ENCODE data around the gene PLSCR3. TPM values are rescaled to one million over a fixed set of nuclear protein-coding genes. Genes with fewer than 3 reads are reported as not detected.

PLSCR3 gene
- total and polyA plus RNA-seq, 7 donors: 13.9 to 20.5 (median 16.2) TPM

GRCh38 chr17:7415784-7416183, 21.5 kb upstream of the PLSCR3 start:
- no peak for DNase-seq
- Histone ChIP-seq H3K36me3 (ENCODE audit: insufficient read depth in 1 of 2, low read depth in 1 of 2) (peaks cover 0 to 5% of the 10 kb centered on the region in 2 donors), H3K27me3 (ENCODE audit: insufficient read depth in 3 of 3, low read length in 2 of 3) (no peaks in the 10 kb centered on the region), H3K9me3 (no peaks in the 10 kb centered on the region), H3K4me1 (no peaks in the 10 kb centered on the region), H3K4me3 (no peak overlapping the region), H3K27ac (no peak overlapping the region)
- ATAC-seq: no peak
- WGBS, 3 donors: 85 to 86% (median 85%) methylated on average over 23 of the region's 23 CpGs
- intact Hi-C loops (cut with DNase I): no loop called here
- TF ChIP-seq CTCF (IDR thresholded peaks at IDR 0.05): no peak

DNA sequence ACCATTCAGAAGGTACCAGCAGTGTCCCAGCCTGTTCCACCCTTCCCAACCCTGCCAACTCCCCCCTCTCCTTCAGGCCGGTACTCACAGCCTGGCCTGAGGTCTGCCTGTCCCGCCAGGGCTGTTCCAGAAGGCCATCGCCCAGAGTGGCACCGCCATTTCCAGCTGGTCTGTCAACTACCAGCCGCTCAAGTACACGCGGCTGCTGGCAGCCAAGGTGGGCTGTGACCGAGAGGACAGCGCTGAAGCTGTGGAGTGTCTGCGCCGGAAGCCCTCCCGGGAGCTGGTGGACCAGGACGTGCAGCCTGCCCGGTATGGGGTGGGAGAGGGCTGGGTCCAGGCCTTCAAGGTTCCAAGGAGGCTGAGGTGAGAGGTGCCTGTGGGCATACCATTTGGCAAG, 20.5 kb upstream of the PLSCR3 start:
- peaks cover 0 to 5% of the 10 kb centered on the region in 2 donors for H3K36me3 ChIP-seq (ENCODE audit: insufficient read depth in 1 of 2, low read depth in 1 of 2)
- H3K27me3 ChIP-seq (ENCODE audit: insufficient read depth in 3 of 3, low read length in 2 of 3): no peaks in the 10 kb centered on the region
- DNase-seq: no peak

GRCh38 chr17:7413346-7413985, 19.1 kb upstream of the PLSCR3 start:
- Histone ChIP-seq H3K27me3 (ENCODE audit: insufficient read depth in 3 of 3, low read length in 2 of 3) (no peaks in the 10 kb centered on the region), H3K4me1 (no peaks in the 10 kb centered on the region), H3K27ac (no peak overlapping the region), H3K36me3 (ENCODE audit: insufficient read depth in 1 of 2, low read depth in 1 of 2) (peaks cover 0 to 5% of the 10 kb centered on the region in 2 donors), H3K4me3 (no peak overlapping the region), H3K9me3 (no peaks in the 10 kb centered on the region)
- 79 to 85% (median 83%) methylated on average over 6 of the region's 6 CpGs for WGBS, 3 donors
- DNase-seq (peak in 1 of 2 donors; percentile 46), ATAC-seq (peak in 1 of 4 donors; percentile 10)
- TF ChIP-seq CTCF (IDR thresholded peaks at IDR 0.05): no peak
- intact Hi-C loops (cut with DNase I): no loop called here

More for the DNA sequence above, 20.5 kb upstream of the PLSCR3 start:
- no peak overlapping the region for H3K4me3 ChIP-seq
- TF ChIP-seq CTCF (IDR thresholded peaks at IDR 0.05): no peak
- H3K9me3 ChIP-seq: no peaks in the 10 kb centered on the region
- 80 to 85% (median 82%) methylated on average over 14 of the region's 14 CpGs for WGBS, 3 donors
- no peaks in the 10 kb centered on the region for H3K4me1 ChIP-seq
- intact Hi-C loops (cut with DNase I): no loop called here
- no peak overlapping the region for H3K27ac ChIP-seq
- no peak for ATAC-seq

DNA sequence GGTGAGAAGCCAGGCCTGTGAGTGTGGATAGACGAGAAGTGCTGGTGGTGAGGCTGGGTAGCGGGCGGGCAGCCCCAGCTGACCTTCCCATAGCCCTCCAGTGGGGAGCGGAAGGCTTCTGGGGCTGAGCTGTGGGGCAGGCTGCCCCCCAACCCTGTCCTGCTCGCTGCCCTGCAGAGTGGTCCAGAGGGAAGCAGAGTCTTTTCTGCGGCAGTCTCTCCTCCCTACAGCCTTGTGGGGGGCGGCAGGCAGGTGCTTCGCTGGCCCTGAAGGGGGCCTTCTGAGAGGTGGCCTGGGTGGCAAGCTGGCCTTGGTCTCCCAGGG, 17.1 kb upstream of the PLSCR3 start:
- no peak for DNase-seq
- intact Hi-C loops (cut with DNase I): no loop called here
- TF ChIP-seq CTCF (IDR thresholded peaks at IDR 0.05): no peak
- 89 to 98% (median 94%) methylated on average over 8 of the region's 8 CpGs for WGBS, 3 donors
- no peak for ATAC-seq
- H3K4me1 ChIP-seq: no peaks in the 10 kb centered on the region
- H3K9me3 ChIP-seq: no peaks in the 10 kb centered on the region
- H3K4me3 ChIP-seq: no peak overlapping the region
- H3K27ac ChIP-seq: no peak overlapping the region
- peaks cover 0 to 5% of the 10 kb centered on the region in 2 donors for H3K36me3 ChIP-seq (ENCODE audit: insufficient read depth in 1 of 2, low read depth in 1 of 2)
- no peaks in the 10 kb centered on the region for H3K27me3 ChIP-seq (ENCODE audit: insufficient read depth in 3 of 3, low read length in 2 of 3)
